GM21528 (cell line): Measurements from ENCODE around the gene FETUB.
"Not testable (repeated sequence)": the region's sequence is repeated elsewhere in the genome, so short reads cannot be mapped to it uniquely, and the experiment has no call there.

ENCODE experiments used
- ATAC-seq: cut with Tn5 transposase; IDR thresholded peaks from one replicate; pipeline ENCODE4 v1.9.1; 2021; ENCODE audit warnings: mild to moderate bottlenecking, moderate library complexity; ENCODE audit not compliant: unreplicated experiment, low FRiP score

Gene FETUB

GRCh38 chr3:186630950-186631641 lies 9.1 kb upstream of the FETUB start:
- ATAC-seq, result no peak

- ATAC-seq, result no peak
Measured at GRCh38 chr3:186633481-186633880, 6.7 kb upstream of the FETUB start.

GRCh38 chr3:186634207-186634606 lies 6.0 kb upstream of the FETUB start:
- not testable (repeated sequence) for ATAC-seq

- ATAC-seq, result no peak
Measured at GRCh38 chr3:186635532-186635931, 4.7 kb upstream of the FETUB start.

- ATAC-seq, result no peak
Measured at GRCh38 chr3:186636536-186636935, 3.7 kb upstream of the FETUB start.

GRCh38 chr3:186637686-186638085 lies 2.5 kb upstream of the FETUB start:
- ATAC-seq, result no peak

DNA sequence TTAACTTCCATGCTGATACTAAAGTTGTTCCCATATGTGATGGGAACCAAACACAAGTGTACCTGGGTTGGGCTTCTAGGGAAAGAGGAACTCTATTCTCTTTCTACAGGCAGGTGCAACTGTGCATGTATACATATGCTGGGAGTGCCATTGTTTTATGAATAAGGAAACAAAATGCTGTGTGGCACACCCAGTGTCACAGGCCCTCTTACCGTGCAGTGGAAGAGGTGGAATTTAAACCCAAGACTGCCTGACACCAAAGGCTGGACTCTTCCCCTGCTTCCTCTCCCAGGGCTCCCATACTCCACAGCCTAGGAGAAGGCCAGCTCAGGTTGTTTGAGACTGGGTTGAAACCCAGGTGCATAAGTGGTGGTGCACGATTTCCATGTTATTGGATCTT lies 1.9 kb upstream of the FETUB start:
- ATAC-seq, result no peak

DNA sequence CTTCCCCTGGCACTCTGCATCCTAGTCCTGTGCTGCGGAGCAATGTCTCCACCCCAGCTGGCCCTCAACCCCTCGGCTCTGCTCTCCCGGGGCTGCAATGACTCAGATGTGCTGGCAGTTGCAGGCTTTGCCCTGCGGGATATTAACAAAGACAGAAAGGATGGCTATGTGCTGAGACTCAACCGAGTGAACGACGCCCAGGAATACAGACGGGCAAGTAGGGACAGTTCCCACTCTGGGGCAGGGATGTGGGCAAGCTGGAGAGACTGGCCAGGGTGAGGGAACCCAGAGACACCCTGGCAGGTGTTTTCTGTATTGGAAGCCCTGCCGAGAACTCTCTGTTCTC lies 247 bp downstream of the FETUB start:
- ATAC-seq, result no peak

GRCh38 chr3:186640929-186641328 lies 730 bp downstream of the FETUB start:
- no peak for ATAC-seq

GRCh38 chr3:186642014-186642413 lies 1.8 kb downstream of the FETUB start:
- no peak for ATAC-seq

GRCh38 chr3:186643493-186643892 lies 3.3 kb downstream of the FETUB start:
- ATAC-seq, result no peak

- ATAC-seq, result no peak
Measured at GRCh38 chr3:186644683-186645082, 4.5 kb downstream of the FETUB start.

DNA sequence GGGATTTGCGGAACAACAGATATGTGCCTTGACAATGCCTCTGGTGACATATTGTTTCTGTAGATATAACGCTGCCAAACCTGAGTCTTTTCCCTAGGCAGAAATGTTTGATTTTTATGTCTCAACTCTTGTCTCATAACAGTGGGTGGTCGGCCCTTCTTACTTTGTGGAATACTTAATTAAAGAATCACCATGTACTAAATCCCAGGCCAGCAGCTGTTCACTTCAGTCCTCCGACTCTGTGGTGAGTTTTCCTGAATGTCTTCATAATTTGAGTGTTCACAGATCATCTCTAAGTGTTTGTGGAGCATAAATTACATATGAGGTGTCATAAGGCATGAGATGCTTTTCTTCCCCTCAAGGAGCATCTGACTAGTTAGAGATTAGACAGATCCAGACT lies 5.9 kb downstream of the FETUB start:
- no peak for ATAC-seq

DNA sequence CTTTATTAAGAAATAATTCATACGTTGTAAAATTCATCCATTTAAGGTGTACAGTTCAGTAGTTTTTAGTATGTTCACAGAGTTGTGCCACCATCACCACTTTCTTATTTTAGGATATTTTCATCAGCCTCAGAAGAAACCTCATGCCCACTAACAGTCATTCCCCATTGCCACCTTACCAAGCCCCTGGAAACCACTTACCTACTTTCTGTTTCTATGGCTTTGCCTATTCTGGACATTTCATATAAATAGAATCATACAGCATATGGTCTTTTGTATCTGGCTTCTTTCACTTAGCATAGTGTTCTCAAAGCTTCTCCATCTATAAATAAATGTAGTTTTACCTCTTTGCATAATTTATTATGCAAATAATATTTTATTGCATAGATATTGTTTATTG lies 6.6 kb downstream of the FETUB start:
- no peak for ATAC-seq

GRCh38 chr3:186648851-186649250 lies 8.7 kb downstream of the FETUB start:
- no peak for ATAC-seq

- ATAC-seq, result no peak
Measured at GRCh38 chr3:186651678-186652215, 11.5 kb downstream of the FETUB start.

- peak; percentile 98 for ATAC-seq
Measured at GRCh38 chr3:186653080-186653707, 13.0 kb downstream of the FETUB start.

DNA sequence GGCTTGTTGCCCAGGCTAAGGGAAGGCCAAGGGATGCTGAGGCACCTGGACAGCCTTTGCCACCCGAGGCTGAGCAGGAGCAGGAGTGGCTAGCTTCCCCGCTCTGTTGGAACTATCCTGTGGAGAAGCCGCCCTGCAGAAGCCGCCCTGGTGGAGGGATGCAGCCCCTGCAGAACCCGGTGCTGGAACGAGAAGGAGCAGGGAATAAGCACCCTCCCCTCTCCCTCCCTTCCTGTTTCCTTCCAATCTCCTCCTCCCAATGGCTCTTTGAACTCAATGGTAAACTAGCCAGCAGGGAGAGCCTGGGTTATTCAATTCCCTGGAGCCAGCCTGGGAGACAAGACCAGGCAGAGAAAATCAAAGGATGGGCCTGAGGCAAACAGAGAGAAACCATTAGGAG lies 13.8 kb downstream of the FETUB start:
- ATAC-seq, result no peak

- no peak for ATAC-seq
Measured at GRCh38 chr3:186663361-186664118, 23.3 kb downstream of the FETUB start.

GRCh38 chr3:186664119-186664495 lies 23.9 kb downstream of the FETUB start:
- no peak for ATAC-seq

DNA sequence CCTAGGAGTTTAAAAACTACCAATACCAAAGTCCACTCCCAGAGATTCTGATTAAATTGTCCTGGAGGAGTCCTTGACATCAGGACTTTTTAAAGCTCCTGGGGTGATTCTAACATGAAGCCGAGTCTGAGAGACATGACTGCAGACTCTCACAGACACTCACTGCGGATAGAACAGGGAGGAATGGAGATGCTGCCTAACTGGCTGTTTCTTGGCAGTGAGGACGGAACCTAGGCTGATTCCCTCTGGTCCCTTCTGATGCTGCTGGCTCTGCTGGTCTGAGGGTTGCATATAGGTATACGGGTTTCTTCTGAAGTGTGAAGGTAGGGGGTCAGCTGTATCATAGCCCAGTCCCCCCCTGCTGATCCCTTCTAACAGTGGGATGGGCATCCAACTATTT lies 24.3 kb downstream of the FETUB start:
- no peak for ATAC-seq
